Lung microvascular endothelial cell (primary cell): ENCODE data around the gene KRT7. TPM values are rescaled to one million over a fixed set of nuclear protein-coding genes. Genes with fewer than 3 reads are reported as not detected.

Experiments used
- DNase-seq, 2 donors: peaks; one replicate each; pipeline versions ENCODE4 v3.0.0 to v3.0.0-alpha.2; 2010; ENCODE audit warnings: low read depth in 2 of 2
- total RNA-seq: library from RNA; depleted of rRNA; stranded (reverse); fragments of >200 nt; gene quantifications from 2 replicates; pipeline ENCODE4 v1.2.1, GENCODE V29; 2014

KRT7 gene
- total RNA-seq, 1 donor from 2014 or later: 6.7 TPM

DNA sequence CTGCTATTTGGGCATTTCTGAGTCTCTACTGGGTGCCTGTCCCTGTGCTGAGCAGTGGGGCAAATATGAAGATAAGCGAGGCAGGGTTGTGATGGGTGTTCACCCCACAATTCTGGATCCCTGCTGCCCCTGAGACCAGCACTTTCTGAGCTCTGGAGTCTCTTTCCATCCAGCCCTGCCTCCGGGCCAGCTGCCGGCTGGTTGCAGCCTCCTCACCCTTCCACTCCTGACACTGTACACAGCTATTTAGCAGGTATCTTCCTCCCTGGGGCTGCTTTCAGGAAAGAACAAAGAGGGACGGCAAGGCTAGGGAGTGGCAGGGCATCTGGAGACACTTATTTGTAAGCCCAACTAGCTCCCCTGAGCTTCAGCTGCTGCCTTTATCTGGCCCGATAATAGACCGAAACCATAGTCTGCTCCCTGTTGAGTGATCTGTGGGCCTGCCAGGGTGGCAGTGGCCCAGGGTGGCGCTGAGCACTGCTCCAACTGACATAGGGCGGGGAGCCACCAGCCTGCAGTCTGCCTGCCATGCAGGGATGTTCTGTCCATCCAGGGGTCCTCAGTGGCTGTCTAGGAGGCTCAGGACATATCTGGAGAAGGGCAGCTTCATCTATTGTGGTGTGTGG lies 33.6 kb upstream of the KRT7 start:
- no peak for DNase-seq

DNA sequence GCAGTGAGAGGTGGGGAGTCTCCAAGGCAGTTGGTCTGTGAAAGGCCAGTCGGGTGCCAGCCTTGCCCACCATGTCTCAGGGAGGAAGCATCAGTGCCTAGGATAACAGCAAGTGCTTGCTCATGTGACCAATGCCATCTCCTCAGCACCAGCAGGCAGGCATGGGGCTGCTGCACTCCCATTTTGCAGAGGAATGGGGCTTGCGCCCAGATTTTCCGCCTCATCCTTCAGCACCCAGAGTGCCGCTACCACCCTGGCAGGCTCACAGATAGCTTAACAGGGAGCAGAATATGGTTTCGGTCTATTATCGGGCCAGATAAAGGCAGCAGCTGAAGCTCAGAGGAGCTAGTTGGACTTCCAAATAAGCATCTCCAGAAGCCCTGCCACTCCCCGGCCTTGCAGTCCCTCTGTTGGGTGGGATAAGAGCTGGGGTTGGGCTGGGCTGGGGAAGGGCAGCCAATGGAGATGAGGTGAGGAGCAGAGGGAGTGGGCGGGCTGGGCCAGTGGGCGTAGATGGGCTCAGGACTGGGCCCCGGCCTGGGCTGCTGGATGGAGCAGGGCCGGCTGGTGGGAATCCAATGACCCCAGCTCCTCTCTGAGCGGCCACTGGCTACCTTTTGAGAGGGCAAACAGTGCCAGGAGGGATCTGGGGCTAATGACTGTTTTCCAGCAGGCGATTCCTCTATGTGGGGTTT lies 32.8 kb upstream of the KRT7 start:
- DNase-seq: no peak

DNA sequence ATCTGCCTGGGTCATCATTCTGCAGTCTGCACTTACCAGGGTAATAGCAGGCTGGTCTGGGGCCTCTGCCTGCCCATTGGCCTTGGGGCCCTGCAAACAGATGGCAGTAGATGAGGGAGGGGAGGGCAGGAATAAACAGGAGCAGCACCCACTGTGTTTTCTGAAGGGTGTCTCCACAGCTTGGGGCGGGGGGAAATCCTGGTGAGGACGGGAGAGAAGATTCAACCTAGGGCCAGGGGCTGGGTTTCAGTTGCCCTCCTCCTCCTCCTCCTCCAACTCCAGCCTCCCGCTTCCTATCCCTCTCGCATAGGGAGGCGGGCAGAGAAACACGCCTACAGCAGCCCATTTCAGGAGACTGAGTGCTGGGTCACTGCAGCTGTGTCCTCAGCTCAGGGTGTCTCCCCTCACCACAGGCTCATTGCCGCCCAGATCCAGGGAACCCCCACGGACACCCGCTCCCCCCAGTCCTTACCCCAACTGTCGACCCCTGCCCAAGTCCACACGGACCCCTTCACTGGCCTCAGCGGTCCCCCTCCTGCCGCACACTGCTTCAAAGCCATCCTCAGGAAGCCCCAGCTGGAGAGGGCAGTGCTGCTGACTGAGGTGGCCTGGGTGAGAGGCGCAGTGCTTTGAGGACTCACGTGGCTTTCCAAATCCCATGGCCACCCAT lies 32.1 kb upstream of the KRT7 start:
- no peak for DNase-seq

DNA sequence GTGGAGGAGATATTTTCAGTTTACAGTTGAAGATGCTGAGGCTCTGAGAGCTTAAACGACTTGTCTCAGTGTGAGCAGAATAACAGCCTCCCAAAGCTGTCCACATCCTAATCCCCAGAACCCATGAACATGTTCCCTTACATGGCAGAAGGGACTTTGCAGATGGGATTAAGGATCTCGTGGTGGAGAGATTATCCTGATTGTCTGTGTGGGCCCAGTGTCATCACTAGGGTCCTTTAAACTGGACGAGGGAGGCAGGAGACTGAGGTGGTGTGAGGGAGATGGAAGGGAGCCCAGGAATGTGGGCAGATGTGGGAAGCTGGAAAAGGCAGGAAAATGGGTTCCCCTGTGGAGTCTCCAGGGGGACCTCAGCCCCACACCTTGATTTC lies 31.6 kb upstream of the KRT7 start:
- DNase-seq: no peak

DNA sequence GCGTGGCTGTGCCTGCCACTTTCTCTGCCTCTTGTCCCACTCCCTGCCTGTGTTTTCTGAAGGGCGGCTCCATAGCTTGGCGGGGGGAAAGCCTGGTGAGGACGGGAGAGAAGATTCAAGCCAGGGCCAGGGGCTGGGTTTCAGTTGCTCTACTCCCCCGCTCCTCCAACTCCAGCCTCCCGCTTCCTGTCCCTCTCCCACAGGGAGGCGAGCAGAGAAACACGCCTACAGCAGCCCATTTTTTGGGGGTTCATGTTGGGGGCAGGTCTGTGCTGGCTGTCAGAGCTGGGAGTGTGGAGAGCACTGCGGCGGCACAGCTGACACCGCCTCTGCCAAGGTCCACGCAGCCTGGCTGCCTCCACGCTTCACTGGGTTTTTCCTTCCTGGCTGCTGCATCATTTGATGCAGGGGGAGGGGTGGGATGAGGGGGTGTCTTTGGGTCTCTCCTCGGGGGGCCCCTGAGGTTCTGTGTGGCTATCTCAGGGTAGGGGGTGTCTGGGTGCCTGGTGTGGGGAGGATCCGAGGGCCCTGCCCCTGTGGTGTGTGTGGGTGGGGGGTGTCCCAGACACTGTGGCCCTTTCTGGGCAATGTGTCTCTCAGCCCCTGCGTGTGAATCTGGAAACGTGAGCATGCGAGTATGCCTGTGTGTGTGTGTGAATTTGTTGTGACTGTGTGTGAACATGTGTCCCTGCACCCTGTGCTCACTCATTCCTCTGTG lies 30.5 kb upstream of the KRT7 start:
- peak in 1 of 2 donors; percentile 42 for DNase-seq

DNA sequence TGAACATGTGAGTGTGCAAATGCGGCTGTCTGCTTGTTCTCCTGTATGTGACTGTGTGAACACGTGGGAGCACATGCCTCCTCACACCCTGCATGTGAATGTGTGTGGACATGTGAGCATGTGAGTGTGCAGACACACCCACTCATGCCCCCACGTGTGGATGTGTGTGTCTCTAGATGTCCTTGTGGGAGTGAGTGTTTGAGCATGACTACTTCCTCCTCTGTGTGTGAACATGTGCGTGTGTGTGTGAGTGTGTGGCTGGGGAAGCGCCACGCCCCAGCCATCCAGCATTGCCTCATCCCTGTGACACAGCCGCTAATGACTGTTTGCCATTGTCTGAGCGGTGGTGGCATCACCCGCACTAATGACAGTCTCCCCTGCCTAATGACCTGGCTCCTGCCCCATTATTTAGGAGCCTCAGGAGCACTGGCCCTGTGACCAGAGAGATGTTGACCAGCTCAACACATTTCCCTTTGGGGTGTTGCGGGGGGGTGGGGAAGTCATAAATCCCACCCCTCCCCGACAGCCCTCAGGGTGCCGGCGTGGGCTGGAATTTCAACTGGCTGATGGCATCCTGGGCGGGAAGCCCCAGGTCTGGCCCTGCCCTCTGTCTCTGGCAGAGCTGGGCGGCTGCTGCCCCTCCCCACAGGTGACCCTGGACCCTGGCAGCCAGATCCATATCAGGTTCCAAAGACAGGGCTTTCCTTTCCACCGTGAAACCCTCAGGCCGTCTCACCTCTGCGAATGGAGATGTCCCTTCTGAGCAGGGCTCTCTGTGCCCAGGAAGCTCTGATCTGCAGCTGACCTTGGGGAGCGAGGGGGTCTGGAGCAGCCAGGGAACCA lies 29.7 kb upstream of the KRT7 start:
- peak; percentile 86 to 91 for DNase-seq

DNA sequence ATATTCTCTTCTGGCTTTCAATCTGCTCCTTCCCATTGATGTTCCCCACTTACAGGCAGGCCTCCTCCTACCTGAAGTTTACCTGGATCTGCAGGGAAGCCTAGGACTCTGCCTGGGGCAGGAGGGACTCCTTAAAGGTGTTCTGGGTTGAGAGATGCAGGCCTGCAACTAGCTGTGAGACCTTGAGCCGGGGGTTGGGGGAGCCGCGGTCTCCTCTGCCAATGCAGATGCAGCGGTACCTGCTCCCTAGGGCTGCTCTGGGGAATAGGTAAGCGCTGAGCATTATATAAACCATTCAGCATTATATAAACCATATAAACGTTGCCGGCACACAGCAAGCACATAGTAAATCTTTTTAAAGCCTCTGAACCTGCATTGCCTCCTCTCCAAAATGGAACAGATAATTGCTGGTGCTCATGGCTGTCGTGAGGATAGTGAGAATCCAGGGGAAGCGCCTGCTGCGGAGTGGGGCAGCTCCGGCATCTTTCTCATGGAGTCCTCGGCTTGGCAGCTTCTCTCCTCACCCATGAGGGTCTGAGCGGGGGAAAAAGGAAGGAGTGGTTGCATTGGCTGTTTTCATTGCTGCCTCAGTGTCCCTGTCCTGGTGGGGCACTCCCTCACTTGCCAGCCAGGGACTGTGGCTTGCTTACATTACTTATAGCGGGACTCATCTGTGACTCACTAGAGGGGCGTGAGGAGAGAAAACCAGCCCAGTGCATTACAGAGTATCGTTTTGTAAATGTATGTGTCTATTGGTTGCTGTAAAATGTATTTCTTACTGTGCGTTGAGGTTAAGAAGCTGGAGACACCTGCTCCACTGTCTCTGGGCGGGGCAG lies 28.7 kb upstream of the KRT7 start:
- DNase-seq: no peak

DNA sequence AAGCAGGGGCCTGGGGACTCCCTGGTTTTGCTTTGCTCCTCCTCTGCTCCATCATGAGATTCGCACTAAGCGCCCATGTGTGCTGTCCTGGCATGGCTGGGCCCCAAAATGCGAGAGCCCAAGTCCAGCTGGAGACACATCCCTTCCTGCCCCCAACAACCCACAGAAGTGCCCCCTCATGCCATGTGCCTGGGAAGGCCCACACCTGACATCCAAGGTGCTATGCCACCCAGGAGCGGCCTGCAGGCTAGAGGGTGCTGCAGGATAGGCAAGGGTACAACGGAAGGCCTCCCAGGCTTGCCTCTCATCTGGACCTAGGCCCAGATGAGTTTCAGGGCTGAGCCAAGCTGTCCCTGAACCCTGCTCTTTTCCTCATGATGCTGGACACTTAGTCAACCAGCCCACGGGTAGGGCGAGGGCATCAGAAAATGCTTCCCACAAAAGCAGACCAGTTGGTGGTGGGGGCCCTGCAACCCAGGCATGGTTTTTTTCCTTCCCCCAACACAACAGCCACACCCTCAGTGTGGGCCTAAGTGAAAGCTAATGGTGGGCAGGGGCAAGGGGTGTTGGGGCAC lies 28.0 kb upstream of the KRT7 start:
- no peak for DNase-seq

DNA sequence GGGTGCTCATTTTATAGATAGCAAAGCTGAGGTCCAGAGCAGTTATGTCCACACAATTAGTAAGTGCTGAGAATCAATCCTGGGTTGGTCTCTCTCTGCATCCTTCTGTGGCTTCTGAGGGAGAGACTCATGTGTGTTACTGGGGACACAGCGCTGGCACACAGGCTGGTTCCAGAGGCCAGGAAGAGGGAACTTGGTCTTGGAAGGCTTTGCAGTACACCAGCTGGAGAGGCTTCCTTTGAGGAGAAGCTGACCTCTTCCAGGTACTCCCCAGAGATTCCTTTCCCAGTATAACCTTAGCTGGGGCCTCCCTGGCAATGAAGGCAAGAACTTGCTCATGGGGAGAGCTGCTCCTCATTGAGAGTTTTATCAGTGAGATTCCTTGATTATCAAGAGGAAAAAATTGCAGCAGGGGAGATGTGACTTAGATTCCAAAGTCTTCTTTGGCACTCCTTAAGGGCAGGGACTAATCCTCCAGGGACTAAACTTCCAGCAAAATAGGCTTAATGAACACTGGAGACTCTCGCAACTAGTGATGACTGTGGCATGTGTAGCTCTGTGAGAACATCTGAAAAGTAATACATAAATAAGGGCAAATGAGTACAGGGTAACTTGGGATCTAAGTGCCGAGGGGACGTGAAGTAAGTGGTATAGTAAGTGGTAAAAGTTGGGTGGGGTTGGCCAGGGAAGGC lies 27.3 kb upstream of the KRT7 start:
- no peak for DNase-seq

DNA sequence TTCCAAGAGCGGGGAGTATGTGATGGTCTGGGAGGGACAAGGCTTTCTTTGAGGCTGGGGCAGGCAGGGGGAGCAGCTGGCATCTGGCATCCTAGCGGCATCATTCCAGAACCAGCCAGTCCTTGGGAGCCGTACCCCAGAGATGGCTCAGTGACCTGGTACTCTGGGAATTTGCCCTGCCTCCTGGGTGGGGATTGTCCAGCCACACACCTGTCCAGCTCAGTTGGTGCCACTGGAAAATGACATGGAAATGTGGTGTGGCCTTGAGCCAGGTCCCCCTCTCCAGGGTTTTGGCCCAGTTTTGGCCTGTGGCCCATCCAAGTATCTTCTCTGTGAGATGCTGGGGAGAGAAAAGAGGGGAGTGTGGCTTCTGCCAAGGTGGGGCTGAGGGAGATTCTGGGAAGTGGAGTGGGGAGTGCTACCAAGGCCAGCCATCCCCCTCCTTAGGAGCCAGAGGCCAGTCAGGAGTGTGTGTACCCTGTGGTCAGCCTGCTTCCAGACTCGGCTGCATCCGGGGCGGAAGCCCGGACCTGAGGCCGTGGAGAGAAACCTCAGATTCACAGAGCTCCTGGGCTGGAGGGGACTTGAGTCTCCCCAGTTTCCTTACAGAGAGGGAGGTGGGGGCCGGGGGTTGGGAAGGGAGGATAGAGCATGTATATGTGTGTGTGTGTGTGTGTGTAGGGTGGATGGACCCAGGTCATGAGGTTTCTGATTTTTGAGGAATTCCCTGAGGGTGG lies 26.6 kb upstream of the KRT7 start:
- no peak for DNase-seq

DNA sequence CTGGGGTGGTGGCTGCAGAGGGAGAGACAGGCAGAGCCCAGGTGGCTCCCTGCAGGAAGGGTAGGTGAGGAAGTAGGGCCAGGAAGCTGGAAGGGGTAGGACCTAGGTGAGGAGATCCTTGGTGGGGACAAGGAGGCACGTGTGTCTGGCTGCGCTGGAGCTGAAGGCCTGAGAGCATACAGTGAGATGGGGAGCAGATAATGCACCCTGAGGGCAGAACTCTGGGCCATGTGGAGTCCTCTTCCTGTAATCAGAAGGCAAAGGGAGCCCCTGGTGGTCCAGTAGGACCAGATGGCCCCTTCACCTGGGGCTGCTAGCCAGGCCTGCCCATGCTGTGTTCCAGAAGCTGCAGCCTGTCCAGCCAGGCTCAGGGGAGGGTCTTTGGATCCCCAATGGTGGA lies 25.9 kb upstream of the KRT7 start:
- no peak for DNase-seq

DNA sequence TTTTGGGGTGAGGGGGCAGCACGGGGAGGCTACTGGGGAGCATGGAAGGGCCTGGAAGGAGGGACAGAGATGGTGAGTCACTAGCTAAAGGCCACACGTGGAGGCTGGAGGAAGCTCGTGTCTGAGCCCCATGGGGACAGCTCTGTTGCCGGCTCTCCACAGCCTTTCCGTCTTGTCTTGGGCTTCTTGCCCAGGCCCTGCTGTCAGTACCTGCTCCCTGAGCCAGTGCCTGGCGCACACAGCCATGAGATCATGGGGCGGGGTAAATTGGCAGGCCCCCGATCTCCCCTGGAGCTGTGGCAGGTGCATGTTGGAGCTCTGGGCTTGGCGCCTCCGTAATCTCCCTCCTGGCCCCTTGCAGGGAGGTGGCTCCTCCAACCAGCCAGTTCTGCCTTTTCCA lies 25.1 kb upstream of the KRT7 start:
- peak in 1 of 2 donors; percentile 68 for DNase-seq

DNA sequence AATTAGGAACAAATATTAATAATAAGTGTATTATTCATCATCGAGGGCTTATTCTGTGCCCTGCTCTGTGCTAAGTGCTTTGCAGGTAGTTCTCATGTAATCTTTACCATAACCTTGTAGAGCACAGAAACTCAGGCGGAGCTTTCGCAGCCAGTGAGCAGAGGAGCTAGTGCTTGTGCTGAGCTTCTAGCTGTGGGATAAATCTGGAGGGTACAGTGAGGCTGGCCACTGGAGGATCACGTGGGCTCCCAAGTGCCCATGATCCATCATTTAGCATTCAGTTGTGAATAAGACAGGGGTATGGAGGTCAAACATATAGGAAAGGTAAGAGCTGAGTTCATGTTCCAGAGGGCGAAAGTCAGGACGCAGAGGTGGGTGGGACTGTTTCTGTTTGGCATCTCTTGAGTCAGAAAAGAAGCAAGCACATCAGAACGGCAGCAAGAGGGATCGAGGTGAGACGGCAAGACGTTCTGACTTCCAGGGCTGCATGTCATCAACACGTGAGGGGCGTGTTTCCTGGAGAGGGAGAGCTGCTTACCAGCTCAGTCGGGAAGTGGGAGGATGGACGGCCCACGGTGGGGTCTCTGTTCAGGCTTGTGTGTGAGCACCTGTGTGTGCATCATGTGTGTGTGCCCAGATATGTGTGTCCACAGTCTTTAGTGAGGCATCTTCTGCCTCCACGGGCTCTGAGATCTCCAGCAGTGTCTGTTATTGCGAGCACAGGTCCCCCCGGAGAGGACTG lies 24.4 kb upstream of the KRT7 start:
- DNase-seq: no peak

DNA sequence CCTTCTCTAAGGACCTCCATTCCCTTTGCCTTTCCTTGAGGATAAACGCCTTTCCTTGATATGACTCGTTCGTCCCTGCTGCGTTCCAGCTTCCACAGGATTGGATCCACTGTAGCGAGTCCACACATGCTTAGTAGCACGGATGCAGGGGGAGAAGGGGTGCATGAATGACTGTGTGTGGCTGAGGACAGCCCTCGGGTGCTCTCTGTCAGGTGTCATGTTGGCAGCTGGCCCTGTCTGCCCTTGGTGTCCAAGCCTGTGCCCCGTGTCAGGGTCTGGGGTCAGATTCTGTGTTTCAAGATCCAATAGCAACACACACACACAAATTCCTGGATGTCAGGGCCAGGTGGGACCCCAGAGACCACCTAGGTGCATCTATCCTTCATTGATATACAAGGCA lies 23.7 kb upstream of the KRT7 start:
- DNase-seq: no peak

DNA sequence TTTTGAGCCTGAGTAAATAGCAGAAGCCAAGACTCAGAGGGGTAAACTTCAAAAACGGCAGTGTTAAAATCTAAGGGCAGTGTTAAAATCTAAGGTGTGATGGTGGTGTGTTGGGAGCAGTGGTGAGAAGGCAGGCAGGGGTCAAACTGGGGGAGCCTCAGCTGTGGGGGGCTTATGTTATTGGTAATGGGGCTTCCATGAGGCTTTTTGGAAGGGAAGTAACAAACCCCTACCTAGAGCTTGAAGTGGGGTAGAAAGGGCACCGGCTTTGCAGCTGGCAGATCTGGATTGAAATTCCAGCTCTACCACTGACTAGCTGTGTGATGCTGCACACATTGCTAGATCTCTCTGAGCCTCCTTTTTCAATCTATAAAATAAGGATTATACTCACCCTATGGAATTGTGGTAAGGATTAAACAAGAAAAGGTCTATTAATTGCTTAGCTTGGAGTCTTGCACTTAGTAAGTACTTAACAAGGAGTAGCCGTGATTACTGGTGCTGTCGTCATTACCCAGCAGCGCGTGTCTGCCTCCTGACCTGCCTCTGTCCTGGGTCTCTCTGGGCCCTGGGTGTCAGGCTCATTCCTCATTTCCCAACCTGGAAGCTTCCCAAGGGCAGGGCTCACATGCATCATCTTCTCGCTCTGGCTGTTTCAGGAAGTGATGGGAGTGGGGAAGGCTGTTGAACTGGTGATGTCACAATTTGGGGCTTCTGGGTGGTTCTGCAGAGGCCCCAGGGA lies 22.7 kb upstream of the KRT7 start:
- peak in 1 of 2 donors; percentile 78 for DNase-seq

DNA sequence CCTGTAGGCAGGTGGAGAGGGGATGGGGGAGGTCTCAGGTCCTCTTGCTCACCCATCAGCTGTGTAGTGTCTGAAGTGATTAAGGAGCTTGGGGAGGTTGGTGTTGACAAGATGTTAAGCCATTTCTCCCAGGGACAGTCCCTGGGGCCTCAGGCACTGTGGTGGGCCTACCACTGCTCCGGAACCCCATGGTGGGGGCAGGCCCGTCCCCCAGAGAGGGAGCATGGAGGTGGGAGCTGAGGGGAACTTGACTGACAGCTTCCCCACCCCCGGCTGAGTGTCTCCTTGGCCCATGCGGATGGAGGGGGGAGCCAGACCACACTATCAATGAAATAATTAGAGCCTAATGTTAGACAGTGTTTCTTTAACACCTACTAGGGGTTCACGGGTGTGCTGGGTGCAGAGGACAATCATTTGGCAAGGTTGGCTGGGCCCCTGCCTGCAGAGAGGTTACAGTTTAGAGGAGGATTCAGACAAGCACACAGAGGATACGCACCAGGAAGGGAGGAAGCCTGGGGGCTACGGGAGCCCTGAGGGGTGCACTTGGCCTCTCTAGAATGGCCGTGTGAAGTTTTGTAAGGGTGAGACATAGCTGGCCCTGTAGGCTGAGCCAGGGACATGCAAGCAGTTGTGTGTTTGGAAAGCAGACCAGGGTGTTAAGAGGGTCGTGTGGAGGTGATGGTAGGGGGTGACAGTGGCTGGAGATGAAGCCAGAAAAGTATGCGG lies 22.0 kb upstream of the KRT7 start:
- DNase-seq: no peak
